NK-92 (cell line): ENCODE results near the gene SNRPA.

ENCODE experiments used
- DNase-seq: peaks from one replicate; lab custom pipeline; 2025; ENCODE audit not compliant: unreplicated experiment; lab: John Stamatoyannopoulos, UW

Gene SNRPA

DNA sequence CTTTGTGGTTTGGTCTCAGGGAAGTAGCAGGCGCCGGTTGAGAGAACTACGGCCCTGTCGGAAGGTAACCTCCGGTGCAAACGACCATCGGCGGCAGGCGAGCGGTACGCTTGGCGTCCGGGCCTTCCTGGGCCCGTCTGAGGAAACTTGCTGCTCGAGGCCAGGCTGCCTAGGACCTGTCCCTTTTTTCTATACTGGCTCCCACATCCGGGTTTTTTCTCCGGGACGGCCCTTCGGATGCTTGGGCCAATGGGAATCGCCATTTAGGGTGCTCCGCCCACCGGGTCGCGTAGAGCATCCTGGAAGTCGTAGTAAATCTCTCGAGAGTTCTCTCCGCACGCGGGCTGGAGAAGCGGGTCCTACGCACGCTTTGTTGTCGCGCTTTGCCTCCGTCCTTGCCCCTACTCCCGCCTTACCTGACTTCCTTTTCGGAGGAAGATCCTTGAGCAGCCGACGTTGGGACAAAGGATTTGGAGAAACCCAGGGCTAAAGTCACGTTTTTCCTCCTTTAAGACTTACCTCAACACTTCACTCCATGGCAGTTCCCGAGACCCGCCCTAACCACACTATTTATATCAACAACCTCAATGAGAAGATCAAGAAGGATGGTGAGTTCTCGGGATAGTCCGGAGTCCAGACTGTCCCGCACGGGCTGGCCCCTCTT is at the start of gene SNRPA:
Gene SNRPA (plus strand): TSS at position 330 of the 664 bp plus-strand sequence. CDS start 206 bp downstream, at position 536.
- peak; percentile 80 for DNase-seq

DNA sequence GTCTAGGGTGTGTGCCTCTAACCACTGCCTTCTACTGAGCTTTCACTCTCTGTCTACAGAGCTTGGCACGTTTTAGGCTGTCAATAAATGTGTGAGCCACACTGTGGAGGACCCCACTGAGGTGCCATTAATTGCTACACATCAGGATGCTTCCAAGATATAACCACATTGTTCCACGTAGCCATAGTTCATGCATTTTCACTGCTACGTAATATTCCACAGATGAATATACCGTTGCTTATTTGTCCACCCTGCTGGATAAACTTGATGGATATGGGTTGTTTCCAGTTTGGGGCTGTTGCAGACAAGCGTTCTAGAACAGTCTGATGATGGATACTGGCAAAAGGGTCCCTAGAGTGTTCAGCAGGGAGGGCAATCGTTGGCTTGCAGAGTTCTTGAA is 49.2 kb upstream of the SNRPA start:
- no peak for DNase-seq

DNA sequence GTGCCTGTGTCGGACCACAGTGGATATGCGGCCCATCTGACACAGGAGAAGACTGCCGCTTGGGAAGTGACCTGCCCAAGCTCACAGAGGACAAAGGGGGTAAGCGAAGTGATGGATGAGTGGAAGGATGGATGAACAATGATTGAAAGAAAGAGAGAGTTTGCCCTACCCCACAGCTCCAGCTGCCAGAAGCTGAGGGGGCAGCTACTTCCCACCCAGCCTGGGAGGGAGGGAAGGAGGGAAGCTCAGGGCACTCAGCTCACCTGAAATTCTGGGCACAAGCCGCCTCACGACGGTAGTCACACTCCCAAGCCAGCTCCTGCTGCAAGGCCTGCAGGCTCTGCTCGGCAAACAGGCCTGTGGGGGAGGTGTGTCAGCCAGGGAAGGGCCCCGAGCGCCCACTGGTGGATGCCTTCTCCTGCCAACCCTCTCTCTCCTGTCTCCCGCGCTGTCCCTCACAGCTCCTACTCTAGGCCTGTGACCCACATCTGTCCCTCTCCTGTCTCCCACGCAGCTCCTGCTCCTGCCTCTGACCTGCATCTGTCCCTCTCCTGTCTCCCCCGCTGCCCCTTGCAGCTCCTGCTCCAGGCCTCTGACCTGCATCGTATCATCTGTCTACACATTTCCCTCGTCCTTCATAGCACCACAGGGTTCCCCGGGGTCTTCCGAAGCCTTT is 48.5 kb upstream of the SNRPA start:
- DNase-seq, result no peak

DNA sequence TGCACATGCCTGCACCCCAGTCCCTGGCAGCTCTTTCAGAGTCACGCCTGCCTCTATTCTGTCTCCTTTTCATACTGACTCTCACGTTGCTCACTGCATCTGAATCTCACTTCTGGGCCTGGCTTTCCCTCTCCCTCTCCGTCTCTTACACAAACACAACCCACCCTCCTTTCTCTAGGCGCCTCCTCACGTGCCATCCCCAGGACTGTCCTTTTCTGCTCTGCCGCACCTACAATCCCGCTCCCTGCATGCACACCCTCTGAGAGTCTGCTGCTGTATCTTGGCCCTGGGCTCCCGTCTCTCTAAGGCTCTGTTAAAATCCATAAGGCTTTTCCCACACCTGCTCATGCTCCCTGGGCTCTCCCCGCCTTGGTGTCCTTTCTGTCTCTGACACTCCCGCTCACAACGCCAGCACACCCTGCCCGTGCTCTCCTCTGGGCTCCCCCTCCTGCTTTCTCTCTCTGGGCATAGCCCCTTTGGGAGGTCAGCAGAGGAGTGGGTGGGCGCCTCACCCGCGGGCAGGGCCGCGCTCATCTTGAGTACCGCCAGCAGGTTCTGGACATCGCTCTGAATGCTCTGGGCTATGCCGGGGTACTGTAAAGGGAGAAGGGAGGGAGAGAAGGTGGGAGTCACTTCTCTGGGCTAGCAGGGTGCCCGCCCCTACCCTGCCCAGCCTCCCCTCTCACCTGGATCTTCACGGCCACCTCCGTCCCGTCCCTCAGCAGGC is 47.8 kb upstream of the SNRPA start:
- DNase-seq, result no peak

DNA sequence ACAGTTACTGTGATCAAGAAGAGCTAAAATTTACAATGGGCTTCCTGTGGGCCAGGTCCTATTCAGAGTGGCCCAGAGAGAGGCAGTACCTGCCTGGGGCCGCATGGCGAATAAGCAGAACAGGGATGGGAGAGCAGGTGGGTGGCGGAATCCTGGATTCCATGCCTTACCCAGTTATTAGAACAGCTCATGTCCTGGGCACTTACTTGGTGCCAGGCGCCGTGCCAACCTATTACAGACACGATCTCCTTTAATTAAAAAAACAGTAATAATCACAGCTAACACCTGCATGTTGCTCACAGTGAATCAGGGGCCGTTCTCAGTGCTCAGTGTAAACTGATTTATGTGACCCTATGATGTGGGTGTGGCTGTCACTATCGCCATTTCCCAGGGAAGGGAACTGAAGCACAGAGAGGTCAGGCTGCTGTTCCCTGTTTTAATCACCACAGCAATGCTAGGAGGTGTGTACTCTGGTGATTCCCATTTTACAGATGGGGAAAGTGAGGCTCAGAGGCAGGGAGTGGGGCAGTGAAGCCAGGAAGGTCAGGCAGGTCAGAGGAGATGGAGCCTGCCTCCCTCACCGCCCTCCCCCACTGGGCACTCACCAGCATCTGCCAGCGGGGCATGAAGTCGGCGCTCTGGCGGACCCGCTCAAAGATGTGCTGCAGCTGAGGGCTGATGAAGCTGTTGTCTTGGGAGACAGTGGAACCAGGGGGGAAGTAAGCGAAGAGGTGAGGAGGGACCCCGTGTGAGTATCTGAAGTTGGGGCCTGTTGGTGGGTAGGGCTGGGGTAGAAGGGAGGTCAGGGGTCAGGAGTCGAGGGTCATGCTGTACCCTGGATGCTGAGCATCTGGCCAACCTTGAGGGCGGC is 46.3 kb upstream of the SNRPA start:
- no peak for DNase-seq

DNA sequence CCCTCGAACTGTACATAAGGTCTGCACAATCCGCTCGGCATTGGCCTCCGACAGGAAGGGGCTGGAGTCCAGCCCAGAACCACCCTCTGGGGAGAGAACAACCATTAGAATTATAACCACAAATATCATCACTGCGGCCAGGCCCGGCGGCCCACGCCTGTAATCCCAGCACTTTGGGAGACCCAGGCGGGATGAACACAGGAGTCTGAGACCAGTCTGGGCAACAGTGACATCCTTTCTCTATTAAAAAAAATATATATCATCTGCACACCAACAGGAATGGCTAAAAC is 45.7 kb upstream of the SNRPA start:
- DNase-seq, result no peak

DNA sequence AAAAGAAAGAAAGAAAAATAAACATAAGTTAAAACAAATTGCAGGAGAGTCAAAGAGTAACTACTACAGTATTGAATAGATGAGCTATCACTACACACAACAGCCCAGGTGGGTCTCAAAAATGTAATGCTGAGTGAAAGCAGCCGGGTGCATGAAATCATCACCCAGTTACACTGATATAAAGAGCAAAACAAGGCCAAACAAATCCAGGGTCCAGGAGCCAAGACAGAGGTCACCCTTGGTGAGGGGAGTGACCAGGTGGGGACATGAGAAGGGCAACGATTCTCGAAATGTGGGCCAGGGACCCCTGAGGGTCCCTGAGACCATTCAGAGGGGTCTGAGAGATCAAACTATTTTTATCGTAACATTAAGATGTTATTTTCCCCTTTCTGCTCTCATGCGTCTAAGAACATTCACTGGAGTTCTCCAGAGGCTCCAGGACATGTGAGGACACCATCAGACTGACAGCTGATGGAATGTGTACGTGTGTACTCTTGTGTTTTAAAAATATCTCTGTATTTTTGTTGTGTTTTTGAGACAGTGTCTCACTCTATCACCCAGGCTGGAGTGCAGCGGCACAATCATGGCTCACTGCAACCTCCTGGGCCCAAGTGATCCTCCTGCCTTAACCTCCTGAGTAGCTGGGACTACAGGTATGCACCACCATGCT is 44.9 kb upstream of the SNRPA start:
- DNase-seq, result no peak

DNA sequence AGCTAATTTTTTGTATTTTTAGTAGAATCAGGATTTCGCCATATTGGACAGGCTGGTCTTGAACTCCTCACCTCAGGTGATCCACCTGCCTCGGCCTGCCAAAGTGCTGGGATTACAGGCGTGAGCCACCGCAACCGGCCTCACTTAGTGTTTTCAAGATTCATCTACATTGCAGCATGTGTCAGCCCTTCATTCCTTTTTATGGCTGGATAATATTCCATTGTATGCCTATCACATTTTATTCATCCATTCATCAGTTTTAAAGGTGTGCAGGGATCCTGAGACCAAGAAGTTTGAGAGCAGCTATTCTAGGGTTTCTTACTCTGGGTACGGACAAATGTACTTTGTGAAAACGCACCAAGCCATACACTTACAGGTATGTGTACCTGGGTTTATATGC is 43.4 kb upstream of the SNRPA start:
- DNase-seq, result no peak

DNA sequence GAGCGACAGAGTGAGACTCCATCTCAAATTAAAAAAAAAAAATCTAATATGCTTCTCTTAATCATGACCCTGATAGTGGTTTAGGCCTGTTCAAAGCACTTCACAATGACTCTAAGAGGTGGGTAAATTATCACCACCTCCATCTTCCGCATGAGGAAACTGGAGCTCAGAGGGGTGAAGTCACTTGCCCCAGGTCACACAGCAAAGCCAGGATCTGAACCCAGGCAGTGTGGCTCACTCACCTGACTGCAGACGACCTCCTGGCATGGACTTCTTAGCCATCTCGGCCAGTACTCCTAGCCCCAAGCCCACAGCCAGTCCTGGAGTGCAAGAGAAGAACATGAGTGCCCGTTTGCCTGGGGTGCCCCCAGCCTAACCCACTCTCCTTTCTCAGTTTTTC is 41.2 kb upstream of the SNRPA start:
- no peak for DNase-seq

DNA sequence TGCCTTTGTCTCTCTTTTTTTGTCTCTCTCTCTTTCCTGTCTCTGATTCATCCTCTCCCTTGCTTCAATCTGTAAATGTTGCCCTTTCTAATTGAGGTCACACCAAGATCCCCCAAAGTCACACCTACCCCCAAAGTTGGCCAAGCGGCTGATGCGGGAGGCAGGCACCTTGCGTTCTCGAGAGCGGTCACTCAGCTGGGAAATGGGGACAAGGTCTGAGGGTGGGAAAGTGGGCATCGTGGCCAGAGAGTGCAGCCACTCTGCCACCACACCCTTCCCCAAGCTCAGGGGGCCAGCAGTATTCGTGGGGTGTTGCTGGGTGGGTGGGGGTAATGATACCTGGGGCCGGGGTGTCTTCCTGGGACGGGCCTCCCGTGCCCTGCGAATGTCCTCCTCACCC is 37.1 kb upstream of the SNRPA start:
- no peak for DNase-seq

DNA sequence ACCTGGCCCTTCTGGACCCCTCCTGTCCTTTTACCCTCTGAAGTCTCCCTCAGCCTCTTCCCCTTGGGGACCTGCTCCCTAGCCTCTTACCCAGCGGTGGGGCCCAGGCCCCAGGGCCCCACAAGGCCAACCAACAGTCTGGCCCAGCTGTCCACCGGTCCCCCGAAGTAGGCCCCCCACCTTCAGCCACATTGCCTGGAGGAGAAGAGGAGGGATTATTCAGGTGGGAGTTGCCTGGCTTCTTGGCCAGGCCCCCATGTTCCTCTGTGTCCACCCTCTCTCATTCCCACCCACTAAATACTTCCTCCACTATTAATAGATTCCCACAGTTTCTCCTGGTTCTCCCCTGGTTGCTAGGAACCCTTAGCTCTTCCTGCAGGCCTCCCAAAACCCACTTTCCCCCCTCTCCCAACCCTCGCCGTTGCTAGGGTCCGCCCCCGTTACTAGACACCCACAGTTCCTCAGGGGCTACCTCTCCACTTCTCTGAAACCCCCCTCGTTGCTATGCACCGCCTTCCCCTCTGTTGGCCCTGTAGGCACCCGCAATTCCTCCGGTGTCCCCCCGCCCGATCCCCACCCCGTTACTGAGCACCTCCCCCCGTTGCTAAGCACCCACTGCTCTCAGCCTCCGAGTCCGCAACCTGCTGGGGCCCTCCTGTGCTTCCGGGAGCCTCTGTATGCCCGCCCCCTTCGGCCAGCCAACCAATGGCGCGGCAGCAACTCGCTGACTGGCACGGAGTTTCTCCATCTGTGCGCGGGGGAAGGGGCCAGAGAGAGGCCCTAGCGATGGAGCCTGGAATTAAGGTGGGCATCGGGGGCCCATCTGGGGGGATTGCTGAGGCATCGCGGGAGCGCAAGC is 36.3 kb upstream of the SNRPA start:
- DNase-seq, result peak; percentile 62

DNA sequence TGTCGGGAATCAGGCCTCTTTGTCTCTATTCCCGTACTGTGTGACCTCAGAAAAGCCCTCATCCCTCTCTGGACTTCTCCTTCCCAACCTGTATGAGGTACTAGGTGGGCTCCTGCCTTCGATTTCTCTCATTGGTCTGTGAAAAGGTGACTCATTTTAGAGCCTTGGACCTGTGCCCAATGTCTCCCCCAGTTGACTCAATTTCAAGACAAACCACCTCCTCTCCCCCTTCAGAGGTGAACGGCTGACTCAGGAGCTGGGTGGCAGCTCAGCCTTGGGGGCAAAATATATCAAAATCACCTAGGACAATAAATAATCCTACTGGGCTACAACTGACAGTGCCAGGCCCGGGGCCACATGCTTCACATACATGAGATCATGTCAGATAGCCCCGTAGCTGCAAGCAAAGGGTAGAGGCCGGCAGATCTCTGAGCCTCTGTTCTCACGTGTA is 34.9 kb upstream of the SNRPA start:
- no peak for DNase-seq

DNA sequence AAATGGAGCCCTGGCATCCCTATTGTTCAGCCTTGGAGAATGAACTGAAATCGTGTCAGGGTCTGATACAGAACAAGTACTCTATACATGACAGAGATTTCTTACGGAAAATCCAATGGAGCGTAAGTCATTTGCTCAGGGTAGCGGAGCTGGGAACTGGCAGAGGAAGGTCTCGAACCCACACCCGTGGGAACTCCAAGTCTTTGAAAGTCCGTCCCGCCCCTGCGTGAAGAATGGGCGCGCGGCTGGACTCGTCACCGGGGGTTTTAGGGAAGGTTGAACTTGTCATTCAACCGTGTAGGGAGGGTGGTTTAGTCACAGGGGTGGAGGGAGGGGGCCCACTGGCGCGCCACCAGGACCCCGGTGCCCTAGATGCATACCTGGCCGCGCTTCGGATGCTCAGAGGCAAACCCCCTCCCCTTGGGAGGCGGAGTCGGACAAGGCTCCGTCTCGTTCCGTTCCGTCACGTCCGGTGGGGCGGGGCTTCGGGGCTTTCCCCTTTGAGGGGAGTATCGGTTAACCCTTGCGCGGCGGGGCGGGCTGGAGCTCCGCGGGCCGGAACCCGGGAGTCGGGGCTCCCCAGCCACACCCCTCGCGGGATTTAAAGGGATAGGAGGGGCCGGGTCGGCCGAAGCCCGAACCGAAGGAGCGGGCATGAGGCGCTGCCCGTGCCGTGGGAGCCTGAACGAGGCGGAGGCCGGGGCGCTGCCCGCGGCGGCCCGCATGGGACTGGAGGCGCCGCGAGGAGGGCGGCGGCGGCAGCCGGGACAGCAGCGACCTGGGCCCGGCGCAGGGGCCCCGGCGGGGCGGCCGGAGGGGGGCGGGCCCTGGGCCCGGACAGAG is 34.3 kb upstream of the SNRPA start, which contains the start of the genes COQ8B and ITPKC:
Gene COQ8B (minus strand): TSS at position 405 of the 843 bp plus-strand sequence. CDS start 2,254 bp downstream, outside the sequence.
Gene ITPKC (plus strand): TSS at position 631 of the 843 bp plus-strand sequence. CDS start 24 bp downstream, at position 655.
- peak; percentile 90 for DNase-seq

DNA sequence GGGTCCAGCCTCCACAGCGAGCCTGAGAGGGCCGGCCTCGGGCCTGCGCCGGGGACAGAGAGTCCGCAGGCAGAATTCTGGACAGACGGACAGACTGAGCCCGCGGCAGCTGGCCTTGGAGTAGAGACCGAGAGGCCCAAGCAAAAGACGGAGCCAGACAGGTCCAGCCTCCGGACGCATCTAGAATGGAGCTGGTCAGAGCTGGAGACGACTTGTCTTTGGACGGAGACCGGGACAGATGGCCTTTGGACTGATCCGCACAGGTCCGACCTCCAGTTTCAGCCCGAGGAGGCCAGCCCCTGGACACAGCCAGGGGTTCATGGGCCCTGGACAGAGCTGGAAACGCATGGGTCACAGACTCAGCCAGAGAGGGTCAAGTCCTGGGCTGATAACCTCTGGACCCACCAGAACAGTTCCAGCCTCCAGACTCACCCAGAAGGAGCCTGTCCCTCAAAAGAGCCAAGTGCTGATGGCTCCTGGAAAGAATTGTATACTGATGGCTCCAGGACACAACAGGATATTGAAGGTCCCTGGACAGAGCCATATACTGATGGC is 33.6 kb upstream of the SNRPA start:
- DNase-seq, result no peak

DNA sequence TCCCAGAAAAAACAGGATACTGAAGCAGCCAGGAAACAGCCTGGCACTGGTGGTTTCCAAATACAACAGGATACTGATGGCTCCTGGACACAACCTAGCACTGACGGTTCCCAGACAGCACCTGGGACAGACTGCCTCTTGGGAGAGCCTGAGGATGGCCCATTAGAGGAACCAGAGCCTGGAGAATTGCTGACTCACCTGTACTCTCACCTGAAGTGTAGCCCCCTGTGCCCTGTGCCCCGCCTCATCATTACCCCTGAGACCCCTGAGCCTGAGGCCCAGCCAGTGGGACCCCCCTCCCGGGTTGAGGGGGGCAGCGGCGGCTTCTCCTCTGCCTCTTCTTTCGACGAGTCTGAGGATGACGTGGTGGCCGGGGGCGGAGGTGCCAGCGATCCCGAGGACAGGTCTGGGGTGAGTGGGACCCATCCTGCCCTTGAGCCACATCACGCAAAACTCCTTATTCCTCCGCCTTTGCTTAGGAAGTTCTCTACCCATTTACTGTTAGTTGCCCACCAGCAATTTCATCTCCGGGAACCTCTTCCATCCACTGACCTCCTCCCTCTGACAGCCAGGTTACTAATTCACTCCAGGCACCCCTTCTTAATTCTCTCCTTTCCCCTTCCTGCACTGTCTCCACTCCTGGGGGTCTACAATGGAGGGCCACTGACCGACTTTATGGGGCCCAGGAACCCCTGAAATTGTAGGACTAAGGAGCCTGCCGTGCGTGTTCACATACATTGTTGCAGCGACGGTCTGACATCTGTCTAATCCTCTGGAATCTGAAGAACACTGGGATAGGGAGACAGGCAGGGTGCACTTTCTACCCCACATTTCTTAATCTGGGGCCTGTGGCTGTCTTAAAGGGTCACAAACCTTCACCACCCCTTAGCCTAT is 32.9 kb upstream of the SNRPA start:
- no peak for DNase-seq

DNA sequence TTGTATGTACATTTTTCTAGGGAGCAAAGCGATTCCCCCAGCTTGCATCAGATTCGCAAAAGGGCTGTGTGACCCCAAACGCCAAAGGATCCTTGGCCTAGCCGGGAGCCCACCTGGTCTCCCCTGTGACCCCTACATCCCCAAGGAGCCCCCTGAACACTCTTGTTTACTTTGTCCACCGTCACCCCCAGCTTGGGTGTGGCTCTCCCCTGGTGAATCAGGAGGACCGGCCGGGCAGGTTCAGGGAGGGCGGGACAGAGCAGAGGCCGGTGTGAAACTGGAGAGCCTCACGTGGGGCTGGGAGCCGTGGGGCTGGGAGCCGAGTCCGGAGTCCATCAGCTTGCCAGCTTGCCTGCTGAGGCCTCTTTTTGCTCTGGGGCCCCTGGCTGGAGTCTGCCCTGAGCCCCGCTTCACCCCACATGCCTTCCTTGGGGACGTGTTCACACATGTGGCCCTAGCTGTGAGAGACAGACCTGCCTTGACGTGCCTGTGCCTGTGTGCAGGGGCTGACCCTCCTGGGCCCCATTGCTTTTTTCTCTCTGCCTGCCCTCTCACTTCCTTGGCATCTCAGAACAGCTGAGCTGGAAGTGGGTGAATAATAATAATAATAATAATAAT is 32.1 kb upstream of the SNRPA start:
- DNase-seq, result no peak

DNA sequence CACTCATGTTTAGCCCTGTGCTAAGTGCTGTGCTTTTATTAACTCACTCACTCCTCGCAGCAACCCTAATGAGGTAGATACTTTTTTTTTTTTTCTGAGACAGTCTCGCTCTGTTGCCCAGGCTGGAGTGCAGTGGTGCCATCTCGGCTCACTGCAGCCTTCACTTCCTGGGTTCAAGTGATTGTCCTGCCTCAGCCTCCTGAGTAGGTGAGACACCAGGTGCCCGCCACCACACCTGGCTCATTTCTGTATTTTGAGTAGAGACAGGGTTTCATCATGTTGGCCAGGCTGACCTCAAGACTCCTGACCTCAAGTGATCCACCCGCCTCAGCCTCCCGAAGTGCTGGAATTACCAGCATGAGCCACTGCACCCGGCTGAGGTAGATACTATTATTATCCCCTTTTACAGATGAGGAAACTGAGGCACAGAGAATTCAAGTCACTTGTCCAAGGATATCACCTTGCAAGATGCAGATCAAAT is 31.5 kb upstream of the SNRPA start:
- DNase-seq, result no peak
